Aorta (tissue), 4 donors: ENCODE measurements around the gene XRCC2. TPM values are rescaled to one million over a fixed set of nuclear protein-coding genes. Genes with fewer than 3 reads are reported as not detected.

Source experiments
- polyA plus RNA-seq, 2 donors: library from polyadenylated mRNA; stranded (reverse); fragments of 200-250 nt; gene quantifications; one replicate each; pipeline ENCODE4 v1.2.3, GENCODE V29; 2013
- total RNA-seq, 2 donors: library from RNA; stranded (reverse); fragmentation: NEBNext Ultra II Directional; extraction: Animal tissue kit (Norgen Biotek cat#: 25700); gene quantifications; one replicate each; pipeline ENCODE4 v1.2.1, GENCODE V29; 2021
- donor health status: healthy with polysubstance abuse.
- donor health status: Bipolar disorder and iron deficiency.
- donor health status: DM: no; HTN: no; CAD: no.
- donor health status: DM: yes; HTN: yes; CAD: no.

The XRCC2 gene
- total and polyA plus RNA-seq, 4 donors = 0.13 to 0.57 (median 0.19) TPM; not detected in 1

Other genes starting within 250 kb of the XRCC2 start
- gene KMT2C, start 240.1 kb downstream of the XRCC2 start, total RNA-seq = 100 to 1,000 TPM; 104 to 123 TPM
- gene KMT2C, start 240.1 kb downstream of the XRCC2 start, polyA plus RNA-seq = 1 to 10 TPM; 5.8 to 8.9 TPM
- gene ACTR3B, start 83.6 kb upstream of the XRCC2 start, total RNA-seq = 1 to 10 TPM; 9.0 to 9.3 TPM
- gene ACTR3B, start 83.6 kb upstream of the XRCC2 start, polyA plus RNA-seq = 1 to 10 TPM; 3.5 to 4.3 TPM